Thyroid gland (tissue), 4 donors: Measurements from ENCODE around the gene ITCH.

Experiments
- CTCF ChIP-seq, 6 experiments: fragments of 200-600 bp in 3 of 6; fragments of 450-650 bp in 3 of 6; sonication (generic) in 3 of 6; IDR thresholded peaks; one replicate each; pipeline ENCODE4 v1.5.1; 2016 to 2019; ENCODE audit warnings: antibody characterized with exemption in 6 of 6, mild to moderate bottlenecking in 2 of 6, inconsistent platforms in 1 of 6, moderate library complexity in 1 of 6
- POLR2A ChIP-seq, 2 donors: fragments of 450-650 bp; IDR thresholded peaks; one replicate each; pipeline ENCODE4 v1.6.1; 2017; ENCODE audit warnings: antibody characterized with exemption in 2 of 2, mild to moderate bottlenecking in 2 of 2, moderate library complexity in 1 of 2

GRCh38 chr20:34420975-34421374 is 57.9 kb downstream of the ITCH start:
- TF ChIP-seq POLR2A (IDR thresholded peaks at IDR 0.05) (no peak), CTCF (IDR thresholded peaks at IDR 0.05) (no peak)
